Cardiac fibroblast (primary cell): ENCODE results near the gene CARD9.

Source experiments
- DNase-seq, 2 donors: peaks; one replicate each; pipeline versions ENCODE4 v3.0.0 to v3.0.0-alpha.2; 2010; ENCODE audit warnings: low read depth in 2 of 2
- H3K4me3 ChIP-seq, 2 donors: replicated peaks in 1 of 2; 1 replicate in 1 of 2; 2 replicates in 1 of 2; pipeline ENCODE4 v1.5.1; 2011; ENCODE audit warnings: low read depth in 2 of 2, low read length in 2 of 2, mild to moderate bottlenecking in 2 of 2, moderate library complexity in 1 of 2
- CTCF ChIP-seq: IDR thresholded peaks from one replicate; pipeline ENCODE4 v1.5.1; 2011; ENCODE audit warnings: low read depth, mild to moderate bottlenecking, low read length, inconsistent platforms

The CARD9 gene

GRCh38 chr9:136379891-136380290 lies 6.4 kb upstream of the CARD9 start:
- DNase-seq = no peak
- H3K4me3 ChIP-seq = no peak overlapping the region
- no peak for TF ChIP-seq CTCF

GRCh38 chr9:136379401-136379800 lies 5.9 kb upstream of the CARD9 start:
- H3K4me3 ChIP-seq = no peak overlapping the region
- no peak for TF ChIP-seq CTCF
- no peak for DNase-seq

GRCh38 chr9:136379003-136379287 lies 5.5 kb upstream of the CARD9 start:
- no peak for TF ChIP-seq CTCF
- no peak overlapping the region for H3K4me3 ChIP-seq
- DNase-seq = no peak

GRCh38 chr9:136378170-136379002 lies 4.9 kb upstream of the CARD9 start:
- no peak for TF ChIP-seq CTCF
- H3K4me3 ChIP-seq = no peak overlapping the region
- DNase-seq = no peak

GRCh38 chr9:136377341-136378169 lies 4.1 kb upstream of the CARD9 start:
- no peak overlapping the region for H3K4me3 ChIP-seq
- DNase-seq = no peak
- no peak for TF ChIP-seq CTCF

- no peak overlapping the region for H3K4me3 ChIP-seq
- no peak for DNase-seq
- no peak for TF ChIP-seq CTCF
Observed at GRCh38 chr9:136376457-136376856, 3.0 kb upstream of the CARD9 start.
